GM12891 (cell line): ENCODE measurements around the gene HPF1.

Source experiments
- DNase-seq: peaks from one replicate; pipeline ENCODE4 v3.0.0; 2011; ENCODE audit warnings: low spot score; ENCODE audit not compliant: insufficient read length
- FAIRE-seq: peaks from 2 replicates; lab custom pipeline; 2011; peaks lifted over from hg19 to GRCh38; lab: Jason Lieb, UNC
- PAX5 ChIP-seq: IDR thresholded peaks from 2 replicates; pipeline ENCODE4 v1.6.1; 2011; ENCODE audit warnings: low read length, moderate library complexity, mild to moderate bottlenecking; ENCODE audit not compliant: insufficient read depth, severe bottlenecking
- POLR2A ChIP-seq: IDR thresholded peaks from 2 replicates; pipeline ENCODE4 v1.6.1; 2011; ENCODE audit warnings: low read depth, low read length, control low read depth
- POLR2AphosphoS5 ChIP-seq: IDR thresholded peaks from 2 replicates; pipeline ENCODE4 v1.6.1; 2011; ENCODE audit warnings: low read depth, low read length, control low read depth
- POU2F2 ChIP-seq: IDR thresholded peaks from 2 replicates; pipeline ENCODE4 v1.6.1; 2011; ENCODE audit warnings: low read depth, mild to moderate bottlenecking, control low read depth, low read length, moderate library complexity
- SPI1 ChIP-seq: IDR thresholded peaks from 2 replicates; pipeline ENCODE4 v1.6.1; 2011; ENCODE audit warnings: low read depth, low read length, control low read depth
- TAF1 ChIP-seq: IDR thresholded peaks from 2 replicates; pipeline ENCODE4 v1.6.1; 2011; ENCODE audit warnings: low read depth, low read length, control low read depth

HPF1 gene

GRCh38 chr4:169698331-169698730 lies 59.4 kb downstream of the HPF1 start:
- TF ChIP-seq POLR2A, result no peak
- no peak for TF ChIP-seq PAX5
- TF ChIP-seq POU2F2, result no peak
- no peak for TF ChIP-seq SPI1
- TF ChIP-seq POLR2AphosphoS5, result no peak
- no peak for TF ChIP-seq TAF1
- DNase-seq (no peak), FAIRE-seq (no peak)

DNA sequence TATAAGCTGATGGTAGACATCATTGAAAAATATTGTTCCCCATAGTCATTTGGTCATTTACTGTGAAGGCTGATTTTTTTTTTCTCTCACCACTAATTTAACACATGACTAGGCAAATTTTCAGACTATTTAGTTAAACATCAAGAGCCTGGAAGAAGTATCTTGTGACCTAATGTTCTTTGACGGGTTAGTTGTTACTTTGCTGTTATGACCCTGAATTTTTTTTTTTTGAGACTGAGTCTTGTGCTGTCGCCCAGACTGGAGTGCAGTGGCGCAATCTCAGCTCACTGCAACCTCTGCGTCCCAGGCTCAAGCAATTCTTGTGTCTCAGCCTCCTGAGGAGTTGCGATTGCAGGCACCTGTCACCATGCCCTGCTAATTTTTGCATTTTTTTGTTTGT lies 67.0 kb downstream of the HPF1 start:
- FAIRE-seq, result no peak
- TF ChIP-seq SPI1 (no peak), PAX5 (no peak), POLR2AphosphoS5 (no peak), POU2F2 (no peak), POLR2A (no peak), TAF1 (no peak)
- no peak for DNase-seq

DNA sequence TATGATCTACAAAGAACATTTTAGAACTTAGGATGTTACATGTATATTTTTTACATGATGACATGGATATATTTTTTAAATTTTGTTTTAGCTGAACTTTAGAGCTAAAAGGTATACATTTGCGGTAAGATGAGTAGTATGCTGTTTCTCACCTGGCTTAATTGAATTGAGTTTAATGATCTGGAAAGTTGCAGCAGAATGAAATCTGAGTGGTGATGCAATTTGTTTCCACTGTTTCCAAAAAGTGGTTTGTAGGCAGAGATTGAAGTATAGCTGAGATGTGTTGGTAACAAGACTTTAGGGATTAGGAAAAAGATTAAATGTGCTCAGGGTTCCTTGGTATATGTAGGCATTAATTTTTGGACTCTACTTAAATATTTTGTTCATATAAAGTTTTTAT lies 68.1 kb downstream of the HPF1 start:
- DNase-seq, result no peak
- FAIRE-seq, result peak; percentile 23
- TF ChIP-seq POLR2AphosphoS5, result no peak
- TF ChIP-seq SPI1, result no peak
- TF ChIP-seq PAX5, result no peak
- no peak for TF ChIP-seq POU2F2
- no peak for TF ChIP-seq POLR2A
- no peak for TF ChIP-seq TAF1

- no peak for DNase-seq
- FAIRE-seq, result no peak
- TF ChIP-seq PAX5 (no peak), TAF1 (no peak), POLR2AphosphoS5 (no peak), SPI1 (no peak)
Measured at GRCh38 chr4:169682372-169683047, 75.2 kb downstream of the HPF1 start.
